Limb (tissue), 2 donors: Measurements from ENCODE around the gene ATM.
"Not testable (repeated sequence)": the region's sequence is repeated elsewhere in the genome, so short reads cannot be mapped to it uniquely, and the experiment has no call there.

Source experiments
- DNase-seq, 2 donors: peaks; one replicate each; pipeline ENCODE4 v3.0.0-alpha.2; 2016; ENCODE audit errors: extremely low spot score in 2 of 2

ATM gene

GRCh38 chr11:108286370-108286769 is 63.5 kb downstream of the ATM start:
- no peak for DNase-seq

- DNase-seq: no peak
Observed at GRCh38 chr11:108286956-108287355, 64.1 kb downstream of the ATM start.

- not testable (repeated sequence) for DNase-seq
Observed at GRCh38 chr11:108289066-108289465, 66.2 kb downstream of the ATM start.

GRCh38 chr11:108289699-108290098 is 66.8 kb downstream of the ATM start:
- DNase-seq: no peak

GRCh38 chr11:108293229-108293628 is 70.4 kb downstream of the ATM start:
- no peak for DNase-seq

- DNase-seq: no peak
Observed at GRCh38 chr11:108302121-108302785, 79.4 kb downstream of the ATM start.

GRCh38 chr11:108307751-108308150 is 84.9 kb downstream of the ATM start:
- DNase-seq: no peak

- DNase-seq: no peak
Observed at GRCh38 chr11:108313444-108313843, 90.6 kb downstream of the ATM start.

- DNase-seq: no peak
Observed at GRCh38 chr11:108316061-108316460, 93.2 kb downstream of the ATM start.

- DNase-seq: no peak
Observed at GRCh38 chr11:108319541-108320145, 96.8 kb downstream of the ATM start.

- DNase-seq: no peak
Observed at GRCh38 chr11:108322666-108323065, 99.8 kb downstream of the ATM start.

GRCh38 chr11:108324587-108324986 is 101.7 kb downstream of the ATM start:
- no peak for DNase-seq

GRCh38 chr11:108333403-108333899 is 110.6 kb downstream of the ATM start:
- DNase-seq: no peak

- DNase-seq: no peak
Observed at GRCh38 chr11:108338750-108339149, 115.9 kb downstream of the ATM start.

- DNase-seq: no peak
Observed at GRCh38 chr11:108340973-108341372, 118.1 kb downstream of the ATM start.

GRCh38 chr11:108341654-108342053 is 118.8 kb downstream of the ATM start:
- no peak for DNase-seq

GRCh38 chr11:108343714-108344113 is 120.8 kb downstream of the ATM start:
- DNase-seq: no peak

GRCh38 chr11:108345767-108346166 is 122.9 kb downstream of the ATM start:
- no peak for DNase-seq

- DNase-seq: no peak
Observed at GRCh38 chr11:108346451-108346850, 123.6 kb downstream of the ATM start.

GRCh38 chr11:108351468-108351867 is 128.6 kb downstream of the ATM start:
- no peak for DNase-seq

- no peak for DNase-seq
Observed at GRCh38 chr11:108364159-108364558, 141.3 kb downstream of the ATM start.

- no peak for DNase-seq
Observed at GRCh38 chr11:108368134-108368533, 145.3 kb downstream of the ATM start.

GRCh38 chr11:108369064-108369463 is 146.2 kb downstream of the ATM start:
- no peak for DNase-seq
